Measurements from ENCODE around the gene NR5A2.

The NR5A2 gene

DNA sequence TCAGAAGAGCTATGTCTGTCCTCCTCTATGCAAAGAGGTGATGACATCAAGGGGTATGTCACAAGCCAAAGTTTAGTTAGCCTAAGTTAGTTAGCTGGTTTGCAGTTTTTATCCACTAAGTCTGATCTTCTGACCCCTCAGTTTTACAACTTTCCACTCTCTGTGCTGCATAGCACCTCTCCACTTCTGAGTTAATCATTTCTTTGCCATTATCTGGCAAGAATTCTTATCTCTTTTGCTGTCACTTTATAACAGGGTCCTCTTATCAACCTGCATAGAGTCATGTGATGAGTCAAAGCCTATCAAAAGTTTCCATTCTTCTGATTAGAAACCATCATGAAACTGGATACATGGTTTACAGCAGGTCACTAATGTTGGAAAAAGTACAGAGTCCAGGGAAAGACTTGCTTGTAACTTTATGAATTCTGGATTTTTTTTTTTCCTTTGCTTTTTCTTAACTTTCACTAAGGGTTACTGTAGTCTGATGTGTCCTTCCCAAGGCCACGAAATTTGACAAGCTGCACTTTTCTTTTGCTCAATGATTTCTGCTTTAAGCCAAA, at the start of gene NR5A2:
TSS of gene NR5A2 (plus strand) at position 447 of the 560 bp plus-strand sequence. CDS start 138 bp downstream, outside the sequence.
- no peak for DNase-seq

- DNase-seq: no peak
Observed at GRCh38 chr1:199978408-199978940, 49.0 kb upstream of the NR5A2 start.

- no peak for DNase-seq
Observed at GRCh38 chr1:199979071-199979470, 48.4 kb upstream of the NR5A2 start.

- DNase-seq: no peak
Observed at GRCh38 chr1:199981584-199981983, 45.9 kb upstream of the NR5A2 start.

DNA sequence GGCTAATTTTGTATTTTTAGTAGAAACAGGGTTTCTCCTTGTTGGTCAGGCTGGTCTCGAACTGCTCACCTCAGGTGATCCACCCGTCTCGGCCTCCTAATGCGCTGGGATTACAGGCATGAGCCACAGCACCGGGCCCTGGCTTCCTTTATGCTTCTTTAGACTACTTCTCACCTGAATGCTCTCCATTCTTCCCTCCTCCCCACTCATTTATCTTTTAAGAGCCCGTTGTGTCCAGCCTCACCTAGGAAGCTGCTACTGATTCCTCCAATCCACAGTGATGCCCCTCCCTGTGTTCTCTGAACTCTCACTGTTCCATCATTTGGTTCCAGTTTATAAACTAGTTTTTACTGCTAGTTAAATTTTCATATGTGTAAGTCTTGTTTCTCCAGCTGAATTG, 44.9 kb upstream of the NR5A2 start:
- no peak for DNase-seq

GRCh38 chr1:199983531-199983930, 44.0 kb upstream of the NR5A2 start:
- no peak for DNase-seq

DNA sequence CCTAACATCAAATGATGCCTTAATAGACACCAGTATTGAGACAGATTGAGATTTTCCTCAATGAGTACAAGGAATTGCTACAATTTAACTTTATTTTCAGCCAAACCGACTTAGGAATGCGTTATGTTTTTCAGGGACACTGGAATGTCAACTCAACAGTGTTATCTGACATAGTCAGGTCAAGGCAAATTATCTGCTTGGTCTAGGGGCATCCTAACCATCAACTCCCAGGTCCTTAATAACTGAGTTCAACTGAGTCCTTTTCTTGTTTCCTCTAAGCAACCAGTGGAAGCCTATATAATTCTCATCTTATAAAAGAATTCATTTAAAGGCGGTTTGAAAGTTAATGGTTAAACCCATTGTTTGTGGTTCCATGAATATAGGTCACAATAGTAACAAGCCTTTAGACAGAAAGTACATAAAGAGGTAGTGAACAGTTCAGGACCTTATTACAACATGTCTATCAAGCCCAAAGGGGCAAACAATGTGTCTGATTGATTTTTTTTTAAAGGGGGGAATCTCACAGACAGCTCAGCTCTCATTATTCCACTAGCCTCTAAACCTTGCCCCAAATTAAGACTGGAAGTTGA, 32.3 kb upstream of the NR5A2 start:
- DNase-seq: no peak

DNA sequence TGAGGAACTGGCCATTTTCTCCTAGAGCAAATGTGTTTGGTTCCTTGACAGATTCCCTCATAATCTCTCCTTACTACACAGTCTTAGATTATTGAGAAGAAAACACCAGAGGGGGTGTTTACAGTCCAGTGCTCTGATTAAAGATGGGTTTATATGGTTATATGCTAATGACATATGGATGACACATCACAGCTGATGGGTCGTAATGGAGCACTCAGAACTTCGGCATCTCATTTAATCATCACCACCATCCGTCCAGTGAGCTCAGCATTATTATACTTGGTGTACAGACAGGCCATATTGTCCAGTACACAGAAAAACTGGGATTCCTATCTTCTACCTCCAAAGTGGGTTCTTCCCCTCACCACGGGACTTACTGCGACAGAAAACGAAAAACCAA, 22.3 kb upstream of the NR5A2 start:
- no peak for DNase-seq

DNA sequence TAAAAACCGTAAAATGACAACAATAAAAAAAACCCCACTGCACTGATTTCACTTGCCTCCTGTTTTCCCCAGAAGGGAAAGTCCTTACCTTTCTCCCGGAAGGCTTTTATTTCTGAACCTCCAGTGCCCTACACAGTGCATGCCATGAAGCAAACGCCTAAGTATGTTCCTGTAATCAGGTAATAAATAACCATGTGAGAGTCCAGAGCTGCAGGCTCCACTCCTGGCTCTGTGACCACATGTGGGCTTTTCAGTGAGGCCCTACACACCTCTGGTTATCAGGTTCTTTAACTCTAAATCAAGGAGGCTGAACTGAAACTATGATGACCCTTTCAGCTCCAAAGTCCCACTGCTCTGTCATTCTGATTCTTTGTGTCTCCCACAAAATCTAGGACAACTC, 20.8 kb upstream of the NR5A2 start:
- no peak for DNase-seq

DNA sequence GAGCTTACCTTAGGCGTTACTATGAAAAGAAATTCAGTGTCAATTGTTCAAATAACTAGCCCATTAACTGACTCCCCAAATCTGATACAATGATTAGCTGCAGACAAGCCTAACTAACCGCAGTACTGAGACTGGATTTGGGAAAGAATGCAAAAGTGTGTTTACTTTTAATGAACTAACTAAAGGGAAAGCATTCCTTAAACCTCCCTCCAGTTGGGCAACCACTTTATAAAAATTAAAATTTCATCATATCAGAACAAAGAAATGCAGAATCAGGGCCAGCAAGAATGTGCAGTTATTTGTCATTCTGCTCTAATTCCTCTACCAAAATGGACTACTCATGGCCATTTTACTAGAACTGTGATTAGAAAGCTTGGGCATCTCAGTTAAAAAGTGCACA, 11.7 kb upstream of the NR5A2 start:
- no peak for DNase-seq

DNA sequence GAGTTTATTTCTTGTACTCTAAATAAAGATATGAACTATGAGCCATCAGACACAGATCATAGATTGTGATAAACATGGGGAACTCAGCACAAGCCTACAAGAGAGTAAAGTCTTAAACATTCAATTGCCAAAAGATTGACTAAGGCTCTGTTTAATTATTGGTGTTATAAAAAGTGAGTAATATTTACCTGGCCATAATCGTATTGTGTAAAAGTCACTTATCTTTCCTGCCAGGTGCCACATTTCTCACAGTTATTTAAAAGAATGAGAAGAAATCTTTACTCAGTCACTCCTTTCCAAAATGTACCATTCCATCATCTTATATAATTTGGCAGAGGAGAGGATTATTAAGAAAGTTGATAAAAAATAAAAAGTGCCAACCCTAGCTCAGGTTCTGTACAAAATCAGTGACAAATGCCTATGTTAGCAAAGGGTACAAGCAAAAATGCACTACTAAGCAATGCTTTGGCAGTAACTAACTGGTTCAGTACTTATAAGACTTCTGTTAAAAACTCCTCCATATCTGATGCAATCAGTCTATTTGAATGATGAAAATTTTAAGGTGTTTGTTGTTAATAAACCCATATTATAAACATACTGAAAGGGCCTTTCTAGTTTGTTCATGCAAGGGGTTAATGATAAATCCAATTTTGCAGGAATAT, 5.8 kb upstream of the NR5A2 start:
- no peak for DNase-seq

DNA sequence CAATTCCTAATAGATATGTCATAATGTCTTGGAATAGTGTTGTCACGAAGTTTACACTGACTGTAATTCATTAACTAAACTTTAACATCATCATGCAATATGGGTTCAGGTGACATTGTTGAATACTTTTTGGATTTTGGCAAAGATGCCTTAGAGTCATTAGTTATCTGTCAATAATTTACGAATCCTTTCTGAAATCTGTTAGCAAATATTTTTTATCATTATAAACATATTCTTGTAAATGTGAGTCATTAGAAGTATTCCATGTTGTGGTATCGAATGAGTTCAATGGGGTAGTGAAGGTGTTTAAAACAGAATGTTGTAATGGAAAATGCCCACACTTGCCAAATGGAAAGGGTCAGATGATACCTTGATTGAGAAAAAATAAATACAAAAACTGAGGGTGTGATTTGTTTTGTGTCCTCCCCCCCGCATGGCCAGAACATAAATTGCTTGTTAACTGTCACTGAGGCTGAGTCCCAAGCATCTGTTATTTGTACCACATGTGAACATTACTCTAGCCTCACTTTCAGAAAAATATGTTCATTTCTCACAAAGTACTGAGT, 5.2 kb upstream of the NR5A2 start:
- DNase-seq: no peak

DNA sequence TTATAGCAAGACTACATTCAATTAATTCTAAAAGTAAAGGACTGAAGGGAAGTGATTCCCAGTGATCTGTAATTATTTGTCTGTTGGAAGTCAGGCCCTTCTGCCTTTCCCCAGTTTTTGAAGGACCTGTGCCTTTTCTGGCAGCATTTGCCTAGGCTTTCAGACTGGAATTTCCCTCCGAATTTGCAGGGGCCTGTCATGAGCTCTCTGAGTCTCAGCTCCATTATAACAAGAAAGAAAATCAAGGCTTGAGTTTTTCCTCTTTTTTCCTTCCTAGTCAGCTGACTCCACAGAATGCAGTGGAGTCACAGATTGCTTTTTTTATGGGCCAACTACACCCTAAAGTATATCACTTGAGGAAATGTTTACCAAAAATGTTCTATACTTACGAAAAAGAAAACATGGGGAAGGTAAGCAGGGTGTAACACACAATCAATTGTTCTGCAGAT, 1.1 kb downstream of the NR5A2 start:
- DNase-seq: no peak

- no peak for DNase-seq
Observed at GRCh38 chr1:200029035-200029821, 1.7 kb downstream of the NR5A2 start.

DNA sequence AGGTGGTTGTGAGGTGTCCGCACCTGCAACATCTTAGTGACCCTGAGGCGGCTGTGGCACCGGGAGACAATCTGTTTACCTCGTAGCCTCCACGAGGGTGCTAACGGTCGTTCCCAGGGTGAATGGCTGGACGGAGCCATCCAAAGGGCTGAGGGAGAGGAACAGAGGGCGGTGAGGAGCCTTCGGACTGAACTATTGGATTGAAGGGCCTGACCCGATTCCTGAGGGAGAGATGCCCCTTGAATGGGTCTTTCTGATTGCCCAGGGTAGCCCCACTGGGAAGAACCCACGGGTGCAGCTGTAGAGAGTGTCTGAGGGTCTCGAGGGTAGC, 2.3 kb downstream of the NR5A2 start:
- DNase-seq: no peak

- DNase-seq: no peak
Observed at GRCh38 chr1:200030791-200031190, 3.3 kb downstream of the NR5A2 start.

DNA sequence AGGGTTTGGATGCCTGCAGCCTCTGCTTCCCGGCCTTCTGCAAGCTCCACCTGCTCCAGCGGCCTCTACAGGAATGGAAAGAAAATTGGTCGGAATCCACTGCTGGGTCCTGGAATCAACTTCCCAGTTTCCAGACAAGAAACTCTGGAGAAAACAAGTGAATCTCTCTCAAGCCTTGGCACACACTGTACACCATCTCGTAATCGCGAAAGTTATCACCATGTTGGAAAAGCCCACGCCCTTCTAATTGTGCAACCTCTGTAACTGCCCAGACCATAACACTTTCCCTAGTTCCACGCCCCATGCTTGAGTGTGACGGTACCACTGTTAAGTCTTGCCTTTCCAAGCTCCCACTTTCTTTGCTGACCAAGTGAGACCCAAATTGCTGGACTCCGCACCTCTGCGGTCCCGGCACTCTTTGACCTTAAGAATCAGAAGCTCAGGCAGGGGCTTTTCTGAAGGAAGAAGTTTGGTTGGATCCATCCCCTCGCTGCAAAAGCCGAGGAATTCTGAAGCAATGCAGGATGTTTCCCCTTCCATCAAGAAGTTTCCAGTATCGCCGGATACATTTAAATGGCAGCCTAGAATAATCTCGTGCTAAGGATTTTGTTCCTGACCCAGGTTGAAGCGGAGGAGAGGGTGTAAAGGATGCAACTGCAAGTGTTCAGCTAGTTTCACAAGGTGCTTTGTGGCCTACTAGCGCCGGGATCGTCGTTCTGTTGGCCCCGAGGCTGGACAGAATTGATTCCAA, 6.2 kb downstream of the NR5A2 start:
- no peak for DNase-seq

DNA sequence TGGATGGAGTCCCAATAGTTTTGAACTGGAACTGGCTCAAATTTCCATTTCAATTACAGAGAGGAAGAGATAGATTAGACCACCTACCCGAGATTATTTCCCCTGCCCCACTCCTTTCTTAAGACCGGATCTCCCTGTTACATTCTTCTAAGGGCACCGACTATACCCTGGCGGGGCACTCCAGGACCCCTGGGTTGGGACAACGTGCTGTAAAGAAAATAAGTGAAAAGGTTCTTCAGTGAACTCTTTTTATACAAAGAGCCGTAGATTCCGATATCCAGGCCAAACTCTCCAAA, 6.7 kb downstream of the NR5A2 start:
- no peak for DNase-seq

GRCh38 chr1:200034761-200035396, 7.4 kb downstream of the NR5A2 start:
- DNase-seq: no peak

DNA sequence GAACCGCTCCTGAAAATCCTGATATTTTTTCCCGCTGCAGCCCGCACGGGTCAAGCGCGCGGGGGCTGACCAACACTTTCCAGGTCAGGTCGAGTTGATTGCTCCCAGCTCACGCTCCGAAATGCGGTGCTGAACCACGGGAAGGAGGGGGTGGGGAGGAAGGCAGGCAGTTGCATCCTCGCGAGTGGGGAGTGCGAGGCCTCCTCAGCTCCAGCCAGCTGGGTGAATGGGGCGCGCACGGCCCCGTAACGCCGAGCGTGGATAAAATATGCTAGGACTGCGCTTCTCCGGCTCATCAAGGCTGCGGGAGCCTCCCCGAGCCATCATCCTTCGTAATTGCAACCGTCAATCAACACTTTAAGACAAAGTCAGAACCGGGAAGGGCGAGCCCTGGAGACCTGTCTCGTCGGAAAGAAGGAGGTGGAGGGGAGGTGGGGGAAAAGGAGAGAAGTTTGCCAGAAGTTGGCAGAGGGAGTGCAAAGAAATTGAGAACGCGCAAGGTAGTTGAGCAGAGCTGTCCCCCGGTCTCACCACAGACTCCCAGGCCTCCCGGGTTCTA, 8.0 kb downstream of the NR5A2 start:
- no peak for DNase-seq

DNA sequence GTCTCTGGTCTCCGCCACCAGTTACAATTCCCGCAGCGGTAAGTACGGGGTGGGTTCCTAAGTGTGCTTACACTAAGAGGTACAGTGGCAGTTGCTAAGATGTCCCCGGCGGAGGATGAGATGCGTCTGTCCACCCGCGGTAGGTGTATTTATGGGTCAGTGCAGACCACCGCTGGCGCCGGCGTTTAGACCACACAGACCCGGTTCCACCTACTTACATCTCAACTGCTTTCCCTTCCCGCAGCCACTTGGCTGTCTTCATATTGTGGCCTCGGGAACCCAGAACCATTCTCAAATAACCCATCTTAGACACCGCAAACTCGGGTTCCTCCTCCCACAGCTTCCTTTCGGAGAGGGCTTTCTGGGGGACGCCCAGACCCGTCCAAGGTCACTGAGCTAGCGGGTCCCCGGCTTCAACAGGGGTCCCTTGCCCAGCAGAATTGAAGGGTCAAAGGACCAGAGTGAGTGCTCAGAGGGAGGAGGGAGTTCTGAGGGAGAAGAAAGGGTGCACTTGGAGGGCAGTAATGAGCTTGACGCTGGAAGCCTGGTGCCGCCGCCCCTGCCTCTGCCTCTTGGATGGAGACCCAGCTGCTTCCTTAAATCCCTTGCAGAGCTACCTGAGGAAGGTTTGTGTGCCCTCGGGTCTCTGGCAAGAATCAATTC, 8.6 kb downstream of the NR5A2 start:
- DNase-seq: no peak

Data from activated T-cell treated with anti-CD3 and anti-CD28 coated beads, Interleukin-2, amount 50 U/mL, for 1 hour (primary cell).